ENCODE results near the gene APOF. TPM values are rescaled to one million over a fixed set of nuclear protein-coding genes. Genes with fewer than 3 reads are reported as not detected.

Gene APOF
- total RNA-seq, 1 experiment from 2014 or later, result not detected

GRCh38 chr12:56341616-56342015, 21.0 kb downstream of the APOF start:
- Histone ChIP-seq H3K4me3 (no peak overlapping the region), H4K20me1 (ENCODE audit: insufficient read depth) (no peaks in the 10 kb centered on the region), H3K27me3 (ENCODE audit: insufficient read depth, low read depth) (no peaks in the 10 kb centered on the region), H2AFZ (no peak overlapping the region), H3K4me1 (replicated peaks; ENCODE audit: insufficient read depth) (peaks cover 20% of the 10 kb centered on the region), H3K9me2 (ENCODE audit: insufficient read depth) (no peaks in the 10 kb centered on the region), H3K4me2 (no peak overlapping the region), H3K36me3 (ENCODE audit: low read depth) (no peaks in the 10 kb centered on the region), H3F3A (ENCODE audit: insufficient read depth, low read depth) (peaks cover 21% of the 10 kb centered on the region), H3K9me3 (ENCODE audit: insufficient read depth, low read depth) (no peaks in the 10 kb centered on the region), H3K27ac (no peak overlapping the region), H3K79me2 (ENCODE audit: low read depth) (no peaks in the 10 kb centered on the region)
- DNase-seq, result no peak
- POLR2A ChIA-PET (ENCODE audit: unreplicated experiment), result no interaction called here
- intact Hi-C loops (cut with micrococcal nuclease; ENCODE audit: unreplicated experiment), result no loop called here
- CTCF ChIA-PET, result no interaction called here
- BruUV-seq (replicated peaks), result no TSS peak
- TF ChIP-seq EZH2 (IDR thresholded peaks at IDR 0.05; ENCODE audit: low read depth), result no peak
- no peak for TF ChIP-seq CTCF (conservative IDR thresholded peaks at IDR 0.05)

GRCh38 chr12:56339158-56339422, 23.6 kb downstream of the APOF start:
- peaks cover 31% of the 10 kb centered on the region for H3F3A ChIP-seq (ENCODE audit: insufficient read depth, low read depth)
- no peaks in the 10 kb centered on the region for H4K20me1 ChIP-seq (ENCODE audit: insufficient read depth)
- no peak for DNase-seq
- H3K9me3 ChIP-seq (ENCODE audit: insufficient read depth, low read depth), result no peaks in the 10 kb centered on the region
- intact Hi-C loops (cut with micrococcal nuclease; ENCODE audit: unreplicated experiment), result no loop called here
- no peak overlapping the region for H3K4me3 ChIP-seq
- BruUV-seq (replicated peaks), result no TSS peak
- H3K27ac ChIP-seq, result peak overlapping the region; percentile 64
- peaks cover 5% of the 10 kb centered on the region for H3K79me2 ChIP-seq (ENCODE audit: low read depth)
- peaks cover 29% of the 10 kb centered on the region for H3K4me1 ChIP-seq (replicated peaks; ENCODE audit: insufficient read depth)
- peak overlapping the region; percentile 24; the same call in 1 of the 2 replicates for H2AFZ ChIP-seq
- no peak for TF ChIP-seq CTCF (conservative IDR thresholded peaks at IDR 0.05)
- no peak for TF ChIP-seq EZH2 (IDR thresholded peaks at IDR 0.05; ENCODE audit: low read depth)
- no peaks in the 10 kb centered on the region for H3K36me3 ChIP-seq (ENCODE audit: low read depth)
- no peaks in the 10 kb centered on the region for H3K9me2 ChIP-seq (ENCODE audit: insufficient read depth)
- H3K27me3 ChIP-seq (ENCODE audit: insufficient read depth, low read depth), result no peaks in the 10 kb centered on the region
- POLR2A ChIA-PET (ENCODE audit: unreplicated experiment), result interaction anchor here (0.6 to 1.0 kb wide), 3 partner anchors 21 to 162 kb away, joined by 3 to 10 read pairs (median 3); partner anchors contain the start of gene STAT2
- peak overlapping the region; percentile 47 for H3K4me2 ChIP-seq
- CTCF ChIA-PET, result no interaction called here

GRCh38 chr12:56338308-56339157, 24.1 kb downstream of the APOF start, which contains the start of gene IL23A:
Gene IL23A, plus strand, starts transcription at chr12:56338884. Its CDS starts 161 bp downstream, at chr12:56339045.
- TSS peak; percentile 1 for BruUV-seq (replicated peaks)
- Histone ChIP-seq H2AFZ (peak within 1 kb of the TSS; percentile 24), H3K4me1 (replicated peaks; ENCODE audit: insufficient read depth) (peaks cover 29% of the 10 kb centered on the region), H3F3A (ENCODE audit: insufficient read depth, low read depth) (peaks cover 31% of the 10 kb centered on the region), H3K4me3 (no peak within 1 kb of the TSS), H3K4me2 (peak within 1 kb of the TSS; percentile 47), H3K9me2 (ENCODE audit: insufficient read depth) (no peaks in the 10 kb centered on the region), H3K27me3 (ENCODE audit: insufficient read depth, low read depth) (no peaks in the 10 kb centered on the region), H3K36me3 (ENCODE audit: low read depth) (no peaks in the 10 kb centered on the region), H3K79me2 (ENCODE audit: low read depth) (peaks cover 5% of the 10 kb centered on the region), H3K27ac (peak within 1 kb of the TSS; percentile 64), H3K9me3 (ENCODE audit: insufficient read depth, low read depth) (no peaks in the 10 kb centered on the region), H4K20me1 (ENCODE audit: insufficient read depth) (no peaks in the 10 kb centered on the region)
- peak; percentile 71 to 74 for DNase-seq
- CTCF ChIA-PET, result interaction anchor here (0.6 kb wide), 1 partner anchor 20 kb away, joined by 3 read pairs; no protein-coding TSS in a partner anchor
- TF ChIP-seq EZH2 (IDR thresholded peaks at IDR 0.05; ENCODE audit: low read depth) (no peak), CTCF (conservative IDR thresholded peaks at IDR 0.05) (no peak)
- POLR2A ChIA-PET (ENCODE audit: unreplicated experiment), result interaction anchor here (0.5 to 1.0 kb wide), 4 partner anchors 21 to 291 kb away, joined by 3 read pairs; partner anchors contain the start of gene STAT2
- intact Hi-C loops (cut with micrococcal nuclease; ENCODE audit: unreplicated experiment), result no loop called here
